B cell (primary cell): ENCODE measurements around the gene LRRC8D.

Experiments
- CTCF ChIP-seq: fragments of 200-600 bp; IDR thresholded peaks from one replicate; pipeline ENCODE4 v1.8.0; 2022; ENCODE audit warnings: antibody characterized with exemption, mild to moderate bottlenecking
- EZH2 ChIP-seq: IDR thresholded peaks from 2 replicates; pipeline ENCODE4 v1.6.1; 2012; ENCODE audit warnings: borderline replicate concordance, low read depth, mild to moderate bottlenecking, moderate library complexity, low read length; ENCODE audit not compliant: insufficient read depth, poor library complexity, severe bottlenecking

GRCh38 chr1:89844241-89844807, 23.5 kb downstream of the LRRC8D start:
- TF ChIP-seq CTCF (no peak), EZH2 (no peak)
